IMR-90 (cell line): ENCODE results near the gene ISG15. TPM values are rescaled to one million over a fixed set of nuclear protein-coding genes. Genes with fewer than 3 reads are reported as not detected.

Source experiments
- ATAC-seq: fragments of 200-7000 bp; cut with Tn5 transposase; 2 replicates; pipeline ENCODE4 v1.9.1; 2020; ENCODE audit warnings: low read depth, mild to moderate bottlenecking, moderate library complexity
- BruUV-seq: library from RNA; stranded (reverse); fragments of 400-500 nt; replicated peaks from 2 replicates; lab custom pipeline; 2021; lab: Mats Ljungman, UMichigan
- CTCF ChIA-PET: fragments of 300-600 bp; formaldehyde crosslinking; extraction: SDS; loops from one replicate; lab custom pipeline; 2021; ENCODE audit warnings: antibody characterized with exemption; lab: Yijun Ruan, JAX
- POLR2A ChIA-PET: fragments of 300-600 bp; sonication (Branson Sonifier 250); formaldehyde crosslinking; loops from one replicate; lab custom pipeline; 2022; ENCODE audit warnings: antibody characterized with exemption; ENCODE audit not compliant: unreplicated experiment; lab: Charles Lee
- DNase-seq: peaks from one replicate; pipeline ENCODE4 v3.0.0; 2013
- H2AFZ ChIP-seq: replicated peaks from 2 replicates; pipeline ENCODE3; 2013; ENCODE audit warnings: low read length, mild to moderate bottlenecking; ENCODE audit not compliant: poor library complexity
- H2AK5ac ChIP-seq: 2 replicates; pipeline ENCODE4 v1.6.1; 2013; ENCODE audit warnings: low read depth, low read length, inconsistent platforms
- H2AK9ac ChIP-seq: replicated peaks from 2 replicates; pipeline ENCODE3; 2013; ENCODE audit warnings: mild to moderate bottlenecking, low read depth, low read length, moderate library complexity; ENCODE audit not compliant: poor library complexity
- H2BK120ac ChIP-seq: 2 replicates; pipeline ENCODE4 v1.6.1; 2013; ENCODE audit warnings: low read depth, low read length, inconsistent platforms
- H2BK15ac ChIP-seq: 3 replicates; pipeline ENCODE4 v1.6.1; 2013; ENCODE audit warnings: low read depth, low read length, inconsistent platforms
- H2BK20ac ChIP-seq: 2 replicates; pipeline ENCODE4 v1.6.1; 2013; ENCODE audit warnings: low read depth, mild to moderate bottlenecking, inconsistent platforms, low read length, moderate library complexity
- H2BK5ac ChIP-seq: 2 replicates; pipeline ENCODE4 v1.6.1; 2013; ENCODE audit warnings: mild to moderate bottlenecking, low read depth, low read length, inconsistent platforms; ENCODE audit not compliant: poor library complexity, severe bottlenecking
- H3K14ac ChIP-seq: replicated peaks from 2 replicates; pipeline ENCODE4 v1.6.1; 2013; ENCODE audit warnings: low read depth, low read length, inconsistent platforms
- H3K18ac ChIP-seq: 2 replicates; pipeline ENCODE4 v1.6.1; 2013; ENCODE audit warnings: low read depth, low read length, control low read depth
- H3K23ac ChIP-seq: 2 replicates; pipeline ENCODE4 v1.6.1; 2013; ENCODE audit warnings: low read depth, low read length, inconsistent platforms
- H3K27ac ChIP-seq: 2 replicates; pipeline ENCODE4 v1.5.1; 2013; ENCODE audit warnings: mild to moderate bottlenecking, control low read depth, low read length; ENCODE audit not compliant: insufficient read depth
- H3K27me3 ChIP-seq: 2 replicates; pipeline ENCODE4 v1.6.1; 2013; ENCODE audit warnings: low read length; ENCODE audit not compliant: control insufficient read depth, insufficient read depth
- H3K36me3 ChIP-seq: 2 replicates; pipeline ENCODE4 v1.6.1; 2013; ENCODE audit warnings: low read length, mixed read lengths; ENCODE audit not compliant: control insufficient read depth, insufficient read depth
- H3K4ac ChIP-seq: 2 replicates; pipeline ENCODE4 v1.6.1; 2013; ENCODE audit warnings: low read depth, low read length, inconsistent platforms
- H3K4me1 ChIP-seq: 2 replicates; pipeline ENCODE4 v1.6.1; 2013; ENCODE audit warnings: low read length, mixed read lengths; ENCODE audit not compliant: control insufficient read depth, insufficient read depth
- H3K4me2 ChIP-seq: 2 replicates; pipeline ENCODE4 v1.6.1; 2013; ENCODE audit warnings: low read depth, mild to moderate bottlenecking, control low read depth, low read length, moderate library complexity
- H3K4me3 ChIP-seq: 2 replicates; pipeline ENCODE4 v1.5.1; 2013; ENCODE audit warnings: low read depth, mild to moderate bottlenecking, control low read depth, low read length, moderate library complexity; ENCODE audit not compliant: insufficient read depth
- H3K56ac ChIP-seq: 2 replicates; pipeline ENCODE4 v1.6.1; 2013; ENCODE audit warnings: low read length, inconsistent platforms; ENCODE audit not compliant: insufficient read depth; ENCODE audit errors: extremely low read depth
- H3K79me1 ChIP-seq, 2 experiments: 2 replicates each; pipeline ENCODE4 v1.6.1; 2013; ENCODE audit warnings: low read length in 2 of 2, inconsistent platforms in 1 of 2, low read depth in 1 of 2
- H3K9ac ChIP-seq: 2 replicates; pipeline ENCODE4 v1.6.1; 2013; ENCODE audit warnings: low read depth, low read length, control low read depth
- H3K9me1 ChIP-seq: 2 replicates; pipeline ENCODE4 v1.6.1; 2013; ENCODE audit warnings: low read length, inconsistent platforms; ENCODE audit not compliant: insufficient read depth
- H3K9me3 ChIP-seq: 2 replicates; pipeline ENCODE4 v1.6.1; 2013; ENCODE audit warnings: low read length; ENCODE audit not compliant: control insufficient read depth, insufficient read depth
- H4K20me1 ChIP-seq: 2 replicates; pipeline ENCODE4 v1.6.1; 2013; ENCODE audit warnings: low read length, inconsistent platforms; ENCODE audit not compliant: insufficient read depth
- H4K5ac ChIP-seq: 2 replicates; pipeline ENCODE4 v1.6.1; 2013; ENCODE audit warnings: mild to moderate bottlenecking, low read depth, low read length, control low read depth
- H4K8ac ChIP-seq, 2 experiments: 2 replicates each; pipeline ENCODE4 v1.6.1; 2013; ENCODE audit warnings: low read depth in 2 of 2, low read length in 2 of 2, control low read depth in 1 of 2, inconsistent platforms in 1 of 2
- H4K91ac ChIP-seq: 2 replicates; pipeline ENCODE4 v1.6.1; 2013; ENCODE audit warnings: low read depth, low read length, inconsistent platforms; ENCODE audit not compliant: insufficient read depth
- BHLHE40 ChIP-seq: fragments of 150-350 bp; IDR thresholded peaks from 2 replicates; pipeline ENCODE4 v1.6.1; 2016; ENCODE audit warnings: mild to moderate bottlenecking, low read depth, low read length
- CEBPB ChIP-seq: IDR thresholded peaks from 2 replicates; pipeline ENCODE4 v1.6.1; 2012; ENCODE audit warnings: low read depth, low read length, improper control_type of control experiment
- CTCF ChIP-seq: conservative IDR thresholded peaks from 2 replicates; pipeline ENCODE4 v1.5.1; 2012; ENCODE audit warnings: mild to moderate bottlenecking, low read depth, low read length, improper control_type of control experiment
- FOS ChIP-seq: fragments of 150-350 bp; IDR thresholded peaks from 2 replicates; pipeline ENCODE4 v1.6.1; 2016; ENCODE audit warnings: low read depth, low read length
- MAFK ChIP-seq: IDR thresholded peaks from 2 replicates; pipeline ENCODE4 v1.6.1; 2012; ENCODE audit warnings: low read depth, low read length, improper control_type of control experiment
- MAZ ChIP-seq: IDR thresholded peaks from 2 replicates; pipeline ENCODE4 v1.6.1; 2012; ENCODE audit warnings: low read depth, mild to moderate bottlenecking, low read length, improper control_type of control experiment, moderate library complexity, borderline replicate concordance
- NFE2L2 ChIP-seq: fragments of 150-350 bp; IDR thresholded peaks from 2 replicates; pipeline ENCODE4 v1.6.1; 2016; ENCODE audit warnings: low read depth, mild to moderate bottlenecking, low read length
- POLR2A ChIP-seq: IDR thresholded peaks from 2 replicates; pipeline ENCODE4 v1.6.1; 2012; ENCODE audit warnings: mild to moderate bottlenecking, low read depth, low read length
- RAD21 ChIP-seq: IDR thresholded peaks from 2 replicates; pipeline ENCODE4 v1.6.1; 2012; ENCODE audit warnings: low read length, improper control_type of control experiment
- RFX5 ChIP-seq: IDR thresholded peaks from 2 replicates; pipeline ENCODE4 v1.8.0; 2012; ENCODE audit warnings: low read depth, mild to moderate bottlenecking, low read length, moderate library complexity
- WGBS, 2 experiments: methylation state at CpG; one replicate each; pipeline versions ENCODE4 v1.1.5 to v1.1.7; 2013; ENCODE audit warnings: missing lambda C conversion rate in 2 of 2; ENCODE audit not compliant: insufficient read length in 1 of 2; ENCODE audit errors: extremely low coverage in 2 of 2; 5-methylcytosine and 5-hydroxymethylcytosine counted together
- dilution Hi-C: fragments of 300-500 bp; cut with HindIII; formaldehyde crosslinking; loops from one replicate; pipeline ENCODE4 v1.14.3; 2018; ENCODE audit warnings: low sequenced_read_pairs; ENCODE audit not compliant: unreplicated experiment
- in situ Hi-C: fragments of 300-500 bp; cut with MboI; formaldehyde crosslinking; loops from 3 replicates; pipeline ENCODE4 v1.14.3; 2019; ENCODE audit warnings: low sequenced_read_pairs, inconsistent platforms, mixed read lengths
- intact Hi-C: fragments of 100-400 bp; cut with micrococcal nuclease; formaldehyde crosslinking; loops from 2 replicates; pipeline ENCODE4 v1.10.0; 2022
- polyA plus RNA-seq, 3 experiments: library from polyadenylated mRNA; depleted of rRNA; stranded (reverse); fragments of >200 nt; gene quantifications; 2 replicates each; pipeline ENCODE4 v1.2.3, GENCODE V29; 2012; ENCODE audit warnings: low replicate concordance in 1 of 3
- total RNA-seq: library from RNA; depleted of rRNA; stranded (reverse); fragments of >200 nt; gene quantifications from 2 replicates; pipeline ENCODE4 v1.2.3, GENCODE V29; 2012
- TF ChIP-seq, protein P1 (sequence below): fragments of 150-350 bp; IDR thresholded peaks from 2 replicates; pipeline ENCODE4 v1.6.1; 2017; ENCODE audit warnings: mild to moderate bottlenecking, antibody characterized with exemption, low read length, low read depth

The ISG15 gene
- total and polyA plus RNA-seq, 2 of the 4 experiments (the other 2 are of a cell fraction) = 99.1 to 105 TPM

GRCh38 chr1:1020415-1021009 lies 7.2 kb downstream of the ISG15 start:
- Histone ChIP-seq H3K23ac (no peak overlapping the region), H3K4ac (peak overlapping the region; percentile 72), H2AFZ (peak overlapping the region; percentile 83), H2AK5ac (peak overlapping the region; percentile 91), H2AK9ac (peak overlapping the region; percentile 98), H3K4me3 (peak overlapping the region; percentile 86), H2BK20ac (no peak overlapping the region), H3K9ac (peak overlapping the region; percentile 45; the same call in 1 of the 2 replicates), H3K79me1 (peaks cover 16 to 41% of the 10 kb centered on the region in 2 experiments; a peak in 3 of 4 replicates), H3K27ac (peak overlapping the region; percentile 53; the same call in 1 of the 2 replicates), H3K9me3 (no peaks in the 10 kb centered on the region), H4K20me1 (peaks cover 31% of the 10 kb centered on the region), H3K4me1 (peaks cover 20% of the 10 kb centered on the region), H2BK120ac (no peak overlapping the region), H3K4me2 (peak overlapping the region; percentile 82), H4K8ac (peak overlapping the region in 1 of 2 experiments; percentile 46; a peak in 1 of 4 replicates), H4K91ac (no peak overlapping the region), H3K36me3 (peaks cover 17% of the 10 kb centered on the region), H4K5ac (no peak overlapping the region), H3K9me1 (peaks cover 2% of the 10 kb centered on the region; the same call in 1 of the 2 replicates), H3K18ac (no peak overlapping the region), H3K14ac (0 out of 2 replicates have a peak overlapping the region, but pooled peaks have one; percentile 76), H2BK15ac (no peak overlapping the region), H2BK5ac (peak overlapping the region; percentile 53), H3K27me3 (no peaks in the 10 kb centered on the region), H3K56ac (0 out of 2 replicates have a peak overlapping the region, but pooled peaks have one; percentile 46)
- TF ChIP-seq FOS (no peak), MAZ (no peak), CEBPB (no peak), CTCF (no peak), NFE2L2 (no peak), BHLHE40 (no peak), RAD21 (no peak), MAFK (no peak), RFX5 (no peak), POLR2A (no peak)
- TF ChIP-seq, protein P1, sequence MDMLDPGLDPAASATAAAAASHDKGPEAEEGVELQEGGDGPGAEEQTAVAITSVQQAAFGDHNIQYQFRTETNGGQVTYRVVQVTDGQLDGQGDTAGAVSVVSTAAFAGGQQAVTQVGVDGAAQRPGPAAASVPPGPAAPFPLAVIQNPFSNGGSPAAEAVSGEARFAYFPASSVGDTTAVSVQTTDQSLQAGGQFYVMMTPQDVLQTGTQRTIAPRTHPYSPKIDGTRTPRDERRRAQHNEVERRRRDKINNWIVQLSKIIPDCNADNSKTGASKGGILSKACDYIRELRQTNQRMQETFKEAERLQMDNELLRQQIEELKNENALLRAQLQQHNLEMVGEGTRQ = no peak
- POLR2A ChIA-PET = interaction anchor here (0.6 kb wide), 2 partner anchors 44 to 243 kb away, joined by 3 to 4 read pairs; no protein-coding TSS in a partner anchor
- in situ Hi-C loops (no loop called here), dilution Hi-C loops (no loop called here), intact Hi-C loops (no loop called here)
- no TSS peak for BruUV-seq
- no peak for DNase-seq
- WGBS, 2 experiments = 0% methylated on average over 13 of the region's 59 CpGs; no CpG with 5 or more reads in 1 of the 2 experiments
- CTCF ChIA-PET = no interaction called here
- ATAC-seq = peak; percentile 4
